Measurements from ENCODE around the gene ARID5B. TPM values are rescaled to one million over a fixed set of nuclear protein-coding genes. Genes with fewer than 3 reads are reported as not detected.

The ARID5B gene
- total RNA-seq, 1 experiment from 2014 or later = 2.3 TPM

GRCh38 chr10:62031507-62031906, 130.0 kb downstream of the ARID5B start (continued):
- TF ChIP-seq NFATC4 (CRISPR knock-in tag; IDR thresholded peaks at IDR 0.05) (no peak), CREB1 (CRISPR knock-in tag; IDR thresholded peaks at IDR 0.05) (no peak), ZNF425 (CRISPR knock-in tag; conservative IDR thresholded peaks at IDR 0.05) (no peak), NR1H2 (CRISPR knock-in tag; IDR thresholded peaks at IDR 0.05) (no peak)

DNA sequence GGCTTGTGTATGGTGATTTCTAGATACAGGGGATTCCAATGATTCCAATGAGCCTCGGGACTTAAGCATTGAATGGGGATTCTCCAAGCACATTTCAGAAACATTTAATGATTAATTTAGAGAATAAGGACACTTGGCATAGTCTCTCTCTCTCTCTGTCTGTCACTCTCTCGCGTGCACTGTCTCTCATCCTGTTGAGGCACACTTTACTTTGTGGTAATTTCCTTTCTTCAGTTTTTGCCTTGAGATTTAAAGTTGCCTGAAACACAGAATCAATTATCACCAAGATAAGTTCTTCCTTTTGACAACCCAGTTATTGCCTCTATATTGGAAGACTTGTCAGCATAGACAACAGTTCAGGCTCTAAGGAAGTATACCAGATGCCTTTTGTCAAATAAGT, 131.6 kb downstream of the ARID5B start:
- no peaks in the 10 kb centered on the region for H3K36me3 Mint-ChIP-seq
- TF ChIP-seq JUN (CRISPR knock-in tag; IDR thresholded peaks at IDR 0.05) (no peak), MXD4 (CRISPR knock-in tag; IDR thresholded peaks at IDR 0.05; ENCODE audit: borderline replicate concordance) (no peak), ZMAT4 (CRISPR knock-in tag; IDR thresholded peaks at IDR 0.05) (no peak), ZNF121 (CRISPR knock-in tag; IDR thresholded peaks at IDR 0.05) (no peak), ATF3 (CRISPR knock-in tag; conservative IDR thresholded peaks at IDR 0.05) (no peak), ZNF532 (CRISPR knock-in tag; IDR thresholded peaks at IDR 0.05; ENCODE audit: borderline replicate concordance) (no peak), SMAD3 (CRISPR knock-in tag; IDR thresholded peaks at IDR 0.05; ENCODE audit: borderline replicate concordance) (no peak), ZNF219 (CRISPR knock-in tag; IDR thresholded peaks at IDR 0.05; ENCODE audit: borderline replicate concordance) (no peak), KAT7 (CRISPR knock-in tag; IDR thresholded peaks at IDR 0.05; ENCODE audit: borderline replicate concordance) (no peak), ZNF263 (CRISPR knock-in tag; IDR thresholded peaks at IDR 0.05; ENCODE audit: low read depth) (no peak)
- TF ChIP-seq, protein P1, sequence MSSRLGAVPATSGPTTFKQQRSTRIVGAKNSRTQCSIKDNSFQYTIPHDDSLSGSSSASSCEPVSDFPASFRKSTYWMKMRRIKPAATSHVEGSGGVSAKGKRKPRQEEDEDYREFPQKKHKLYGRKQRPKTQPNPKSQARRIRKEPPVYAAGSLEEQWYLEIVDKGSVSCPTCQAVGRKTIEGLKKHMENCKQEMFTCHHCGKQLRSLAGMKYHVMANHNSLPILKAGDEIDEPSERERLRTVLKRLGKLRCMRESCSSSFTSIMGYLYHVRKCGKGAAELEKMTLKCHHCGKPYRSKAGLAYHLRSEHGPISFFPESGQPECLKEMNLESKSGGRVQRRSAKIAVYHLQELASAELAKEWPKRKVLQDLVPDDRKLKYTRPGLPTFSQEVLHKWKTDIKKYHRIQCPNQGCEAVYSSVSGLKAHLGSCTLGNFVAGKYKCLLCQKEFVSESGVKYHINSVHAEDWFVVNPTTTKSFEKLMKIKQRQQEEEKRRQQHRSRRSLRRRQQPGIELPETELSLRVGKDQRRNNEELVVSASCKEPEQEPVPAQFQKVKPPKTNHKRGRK (CRISPR knock-in tag; IDR thresholded peaks at IDR 0.05; ENCODE audit: borderline replicate concordance) = no peak

DNA sequence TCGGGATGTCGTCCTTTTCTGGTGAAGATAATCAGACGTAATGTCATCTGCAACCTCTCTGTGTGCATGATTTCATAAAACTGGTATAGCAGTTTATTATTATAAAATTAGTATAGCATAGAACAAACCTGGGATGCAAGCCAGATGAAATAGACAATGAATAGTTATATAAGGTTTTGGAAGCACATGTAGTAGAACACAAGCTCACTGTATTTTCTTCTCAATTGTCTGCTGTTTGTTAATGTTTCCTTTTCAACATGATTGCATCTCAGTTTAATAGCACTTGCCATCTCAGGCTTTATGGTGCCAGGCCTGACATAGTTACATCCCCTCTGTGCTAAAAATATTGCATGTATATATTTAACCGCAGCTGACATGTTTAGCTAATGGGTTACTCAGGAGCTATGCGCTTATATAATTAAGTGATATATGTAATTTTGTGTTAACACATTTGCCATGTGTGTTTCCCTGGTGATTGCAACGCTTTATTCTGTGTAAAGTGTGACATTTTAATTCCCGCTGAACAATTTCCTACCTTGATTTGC, 132.7 kb downstream of the ARID5B start:
- ATAC-seq (no peak), DNase-seq (ENCODE audit: low spot score) (no peak)
- Mint-ChIP-seq H3K27me3 (ENCODE audit: low read depth) (peaks cover 43% of the 10 kb centered on the region), H3K4me1 (peaks cover 32% of the 10 kb centered on the region), H3K36me3 (no peaks in the 10 kb centered on the region), H3K9me3 (no peaks in the 10 kb centered on the region), H3K27ac (no peak overlapping the region), H3K4me3 (no peak overlapping the region)
- POLR2A ChIA-PET = no interaction called here
- CTCF ChIA-PET = no interaction called here
- TF ChIP-seq ESRRA (CRISPR knock-in tag; IDR thresholded peaks at IDR 0.05; ENCODE audit: borderline replicate concordance) = no peak
- no peak for TF ChIP-seq CREM (CRISPR knock-in tag; IDR thresholded peaks at IDR 0.05)
- TF ChIP-seq ZNF532 (CRISPR knock-in tag; IDR thresholded peaks at IDR 0.05; ENCODE audit: borderline replicate concordance) = no peak
- TF ChIP-seq, protein P2, sequence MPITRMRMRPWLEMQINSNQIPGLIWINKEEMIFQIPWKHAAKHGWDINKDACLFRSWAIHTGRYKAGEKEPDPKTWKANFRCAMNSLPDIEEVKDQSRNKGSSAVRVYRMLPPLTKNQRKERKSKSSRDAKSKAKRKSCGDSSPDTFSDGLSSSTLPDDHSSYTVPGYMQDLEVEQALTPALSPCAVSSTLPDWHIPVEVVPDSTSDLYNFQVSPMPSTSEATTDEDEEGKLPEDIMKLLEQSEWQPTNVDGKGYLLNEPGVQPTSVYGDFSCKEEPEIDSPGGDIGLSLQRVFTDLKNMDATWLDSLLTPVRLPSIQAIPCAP (CRISPR knock-in tag; IDR thresholded peaks at IDR 0.05) = no peak

More for the DNA sequence above, 131.6 kb downstream of the ARID5B start:
- Mint-ChIP-seq H3K9me3 (no peaks in the 10 kb centered on the region), H3K27me3 (ENCODE audit: low read depth) (peaks cover 40% of the 10 kb centered on the region), H3K27ac (no peak overlapping the region), H3K4me1 (peaks cover 25% of the 10 kb centered on the region), H3K4me3 (no peak overlapping the region)
- POLR2A ChIA-PET = no interaction called here
- ATAC-seq (no peak), DNase-seq (ENCODE audit: low spot score) (no peak)
- CTCF ChIA-PET = no interaction called here

Data from WTC11 (cell line).